GM18909 (cell line): Measurements from ENCODE around the gene RPS14.

Experiments
- ATAC-seq: cut with Tn5 transposase; IDR thresholded peaks from one replicate; pipeline ENCODE4 v1.9.1; 2021; ENCODE audit warnings: mild to moderate bottlenecking; ENCODE audit not compliant: unreplicated experiment, poor library complexity

RPS14 gene

DNA sequence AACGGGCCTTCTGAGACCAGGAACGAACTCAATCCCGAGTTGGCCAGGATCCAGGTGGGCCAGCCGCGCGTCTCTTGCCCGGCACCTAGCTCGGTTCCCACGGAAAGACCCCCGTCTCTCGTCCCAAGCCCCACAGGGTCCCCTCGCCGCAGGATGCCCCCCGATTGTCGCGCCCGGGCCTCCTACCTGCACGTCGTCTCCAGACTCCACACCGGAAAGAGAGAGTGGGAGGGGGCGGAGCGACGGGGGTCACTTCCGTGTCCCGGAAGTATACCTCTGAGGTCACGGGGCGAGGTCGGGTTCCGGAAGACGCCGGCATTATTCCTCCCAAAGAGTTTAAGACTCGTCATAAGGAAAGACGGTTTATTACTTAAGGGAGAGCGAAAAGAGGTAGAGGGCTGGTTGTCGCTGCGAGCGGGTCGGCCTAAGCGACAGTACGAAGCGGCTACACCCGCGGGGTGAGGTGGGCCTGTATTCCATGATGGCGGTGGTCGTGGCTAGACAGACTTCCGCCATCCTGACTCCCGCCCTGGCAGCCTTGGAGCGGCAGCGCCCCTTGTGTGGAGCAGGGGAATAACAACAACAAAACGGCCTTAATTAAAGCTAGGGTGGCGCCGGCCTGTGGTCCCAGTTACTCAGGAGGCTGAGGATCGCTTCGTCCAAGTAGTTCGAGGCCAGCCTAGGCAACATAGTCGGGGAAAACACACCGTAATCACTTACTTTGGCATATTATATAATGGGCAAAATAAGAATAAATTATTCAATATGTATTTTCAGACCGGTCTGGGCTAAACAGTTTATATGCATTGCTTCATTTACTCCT, at the start of gene RPS14:
RPS14 (minus strand) TSS at position 223 of the 823 bp plus-strand sequence. CDS start 2,006 bp downstream, outside the sequence.
- ATAC-seq = peak; percentile 93

DNA sequence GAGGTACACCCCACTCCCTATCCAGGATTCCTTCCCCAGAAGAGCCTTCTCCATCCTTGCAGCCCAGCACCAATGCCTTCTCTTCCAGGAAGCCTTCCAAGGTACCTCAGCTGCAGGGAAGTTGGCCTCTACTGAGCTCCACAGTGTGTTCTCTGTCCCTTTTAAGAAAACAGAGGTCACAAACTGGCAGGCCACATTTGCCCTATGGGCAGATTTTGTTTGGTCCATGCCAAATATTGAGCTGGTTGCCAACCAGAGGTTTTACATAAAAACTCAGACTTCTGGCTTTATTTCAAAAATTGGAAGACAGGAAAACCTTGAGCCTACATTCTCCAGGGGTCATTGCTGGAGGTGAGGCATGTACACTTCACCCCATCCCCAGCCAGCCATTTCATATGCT, 49.4 kb upstream of the RPS14 start:
- ATAC-seq = no peak

DNA sequence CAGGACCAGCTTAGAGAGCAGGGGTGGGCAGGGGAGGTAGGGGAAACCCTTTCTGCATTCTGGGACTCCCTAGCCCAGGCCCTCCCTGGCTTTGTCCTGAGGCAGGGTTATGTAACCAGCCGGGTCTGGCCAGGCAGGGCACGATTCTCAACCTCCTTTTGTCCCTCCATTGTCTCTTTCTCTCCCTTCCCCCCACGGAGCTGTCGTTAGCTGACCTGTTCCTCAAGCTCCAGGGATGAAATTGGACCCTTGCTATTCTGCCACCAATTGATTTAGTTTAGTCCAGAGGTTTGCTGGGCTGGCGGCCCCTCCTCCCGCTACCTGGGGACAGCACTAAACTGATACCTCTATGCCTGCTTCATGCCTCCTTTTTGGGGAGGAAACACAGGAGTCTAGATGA, 49.0 kb upstream of the RPS14 start:
- ATAC-seq = no peak

DNA sequence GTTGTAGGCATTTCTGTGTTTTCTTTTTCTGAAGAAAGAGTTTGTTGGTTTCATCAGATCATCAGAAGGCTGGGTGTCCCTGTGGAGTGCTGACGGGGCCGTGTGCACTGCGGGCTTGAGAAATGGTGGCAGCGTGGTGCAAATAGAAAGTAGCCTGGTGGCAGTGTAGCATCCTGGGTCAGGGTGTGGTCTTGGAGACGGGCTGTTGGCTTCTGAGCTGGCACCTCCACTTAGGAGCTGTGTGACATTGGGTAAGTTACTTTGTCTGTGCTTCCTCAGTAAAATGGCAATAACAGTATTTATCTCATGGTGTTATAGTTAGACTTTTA, 48.4 kb upstream of the RPS14 start:
- no peak for ATAC-seq

DNA sequence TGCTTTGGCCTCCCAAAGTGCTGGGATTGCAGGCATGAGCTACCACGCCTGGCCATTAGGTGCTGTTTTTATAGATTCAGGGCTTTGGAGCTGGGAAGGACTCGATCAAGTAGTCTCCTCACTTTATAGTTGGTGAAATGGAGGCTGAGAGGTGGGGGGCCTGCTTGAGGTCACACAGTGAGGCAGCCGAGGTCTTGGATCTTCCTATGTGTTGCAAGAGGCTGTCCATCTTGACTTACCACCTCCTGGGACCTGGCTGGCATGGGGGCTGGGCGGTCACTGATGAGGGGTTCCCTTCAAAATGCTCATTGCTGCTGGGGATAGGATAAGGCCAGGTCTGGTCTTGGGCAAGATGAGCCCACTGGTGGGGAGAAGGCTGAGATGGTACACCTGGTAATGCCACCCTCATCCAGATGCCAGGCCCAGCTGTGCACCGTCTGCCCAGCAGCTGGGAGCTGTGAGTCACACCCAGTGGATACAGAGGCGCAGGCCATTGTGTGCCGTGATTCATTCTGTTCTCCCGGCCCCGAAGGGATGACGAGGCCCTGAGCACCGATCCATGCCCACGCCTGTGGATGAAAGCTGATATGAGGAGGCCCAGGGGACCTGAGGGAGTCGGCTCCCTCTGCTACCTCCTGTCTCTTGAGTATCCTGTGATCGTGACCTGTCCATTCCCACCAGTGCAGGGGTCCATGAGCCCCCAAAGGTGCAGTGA, 47.9 kb upstream of the RPS14 start:
- ATAC-seq = no peak

DNA sequence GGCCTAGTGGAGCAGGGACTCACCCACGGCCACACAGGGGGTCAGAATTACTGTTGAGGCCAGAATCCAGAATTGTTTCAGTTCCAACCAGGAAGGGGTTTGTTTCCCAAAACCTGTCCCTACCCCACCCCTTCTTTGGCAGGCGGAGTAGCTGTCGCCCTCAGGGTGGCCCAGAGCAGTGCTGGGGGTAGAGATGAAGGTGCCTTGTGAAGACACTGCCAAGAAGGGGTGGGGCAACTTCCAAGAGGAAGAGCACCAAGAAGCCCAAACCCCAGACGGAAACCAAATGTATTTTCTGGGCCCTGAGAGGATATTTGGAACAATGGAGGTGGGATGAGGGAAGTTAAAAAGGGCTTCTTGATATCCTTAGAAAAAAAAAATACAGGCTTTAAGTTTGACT, 47.0 kb upstream of the RPS14 start:
- ATAC-seq = no peak

DNA sequence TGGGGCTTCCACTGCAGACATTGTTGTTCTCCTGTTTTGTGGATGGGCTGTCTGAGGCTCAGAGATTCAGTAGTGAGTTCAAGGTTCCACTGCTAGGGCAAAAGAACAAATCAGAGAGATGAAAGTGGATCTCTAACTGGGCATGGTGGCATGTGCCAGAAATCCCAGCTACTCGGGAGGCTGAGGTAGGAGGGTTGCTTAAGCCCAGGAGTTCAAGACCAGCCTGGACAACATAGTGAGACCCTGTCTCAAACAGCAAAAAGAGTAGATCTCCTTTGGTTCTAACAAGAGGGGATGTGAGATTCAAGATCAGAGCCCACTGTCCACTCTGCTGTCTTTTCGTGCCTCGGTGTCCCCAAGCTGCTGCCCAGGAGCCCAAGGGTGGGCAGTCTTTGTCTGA, 46.6 kb upstream of the RPS14 start:
- ATAC-seq = no peak

DNA sequence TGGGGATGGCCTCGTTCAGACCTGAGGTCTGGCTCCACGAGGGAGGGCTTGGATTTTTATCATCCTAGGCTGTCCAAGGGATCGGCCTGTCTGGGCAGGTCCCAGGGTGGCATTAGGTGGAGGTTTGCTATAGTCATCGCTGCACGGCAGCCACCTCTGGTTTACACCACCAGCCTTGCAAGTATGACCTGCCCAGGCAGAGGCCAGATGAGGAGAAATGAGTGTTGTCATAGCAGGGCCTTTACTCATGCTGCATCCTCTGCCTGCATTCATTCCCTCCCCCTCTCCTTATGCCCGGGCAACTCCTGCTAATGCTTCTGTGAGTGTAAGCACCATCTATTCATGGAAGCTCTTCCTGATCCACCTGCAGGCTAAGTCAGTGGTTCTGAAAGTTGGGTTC, 43.1 kb upstream of the RPS14 start:
- no peak for ATAC-seq

DNA sequence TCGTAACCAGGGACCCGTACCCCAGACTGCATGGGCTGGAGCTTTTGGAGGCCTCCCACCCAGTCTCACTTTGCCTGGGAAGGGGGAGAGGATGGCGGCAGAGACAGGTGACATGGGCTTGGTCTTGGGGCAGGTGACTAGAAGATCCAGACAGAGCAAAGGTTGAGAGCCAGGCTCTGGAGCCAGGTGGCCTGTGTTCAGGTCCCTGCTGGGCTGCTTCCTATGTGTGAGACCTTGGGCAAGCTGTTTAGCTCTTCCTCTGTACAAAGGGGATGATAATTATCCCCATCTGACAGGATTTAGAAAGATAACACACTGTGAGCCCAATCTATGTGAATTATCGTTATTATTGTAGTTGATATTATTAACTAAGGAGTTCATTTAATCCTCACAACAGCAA, 42.3 kb upstream of the RPS14 start:
- ATAC-seq = no peak

DNA sequence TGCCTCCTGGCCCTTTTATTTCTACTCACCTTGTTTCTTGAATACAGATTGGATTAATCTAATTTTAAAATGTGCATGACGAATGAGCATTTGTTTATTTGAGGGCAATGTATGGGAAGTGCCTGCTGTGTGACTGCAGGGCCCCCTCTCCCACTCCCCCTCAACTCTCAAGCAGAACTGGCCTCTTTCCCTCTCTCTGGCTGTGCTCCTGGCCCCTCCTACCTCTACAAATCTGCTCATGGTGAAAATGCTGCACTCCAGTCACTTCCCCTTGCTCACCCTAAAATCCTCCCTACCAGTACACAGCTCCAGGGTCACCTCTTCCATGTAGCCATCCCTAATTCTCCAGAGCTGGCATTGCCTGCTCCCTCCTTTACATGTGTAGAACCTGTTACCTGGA, 41.2 kb upstream of the RPS14 start:
- ATAC-seq = no peak

DNA sequence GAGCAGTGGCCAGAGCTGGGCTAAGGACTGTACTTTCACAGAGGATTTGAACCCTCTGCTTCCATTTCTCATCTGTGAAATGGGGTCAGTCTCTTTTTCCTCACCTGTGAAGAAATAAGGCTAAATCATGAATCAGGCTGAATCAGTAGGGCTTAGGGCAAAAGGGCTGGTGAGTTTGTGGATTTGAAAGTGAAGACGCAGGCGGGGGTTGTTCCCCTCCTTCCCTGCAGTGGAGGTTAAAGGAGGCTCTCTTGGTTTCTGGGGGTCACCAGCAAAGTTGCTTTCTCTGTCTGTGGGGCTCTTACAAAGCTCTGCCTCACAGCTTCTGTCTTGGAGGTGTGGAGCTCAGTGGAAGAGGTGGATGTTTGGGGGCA, 40.7 kb upstream of the RPS14 start:
- ATAC-seq = no peak

DNA sequence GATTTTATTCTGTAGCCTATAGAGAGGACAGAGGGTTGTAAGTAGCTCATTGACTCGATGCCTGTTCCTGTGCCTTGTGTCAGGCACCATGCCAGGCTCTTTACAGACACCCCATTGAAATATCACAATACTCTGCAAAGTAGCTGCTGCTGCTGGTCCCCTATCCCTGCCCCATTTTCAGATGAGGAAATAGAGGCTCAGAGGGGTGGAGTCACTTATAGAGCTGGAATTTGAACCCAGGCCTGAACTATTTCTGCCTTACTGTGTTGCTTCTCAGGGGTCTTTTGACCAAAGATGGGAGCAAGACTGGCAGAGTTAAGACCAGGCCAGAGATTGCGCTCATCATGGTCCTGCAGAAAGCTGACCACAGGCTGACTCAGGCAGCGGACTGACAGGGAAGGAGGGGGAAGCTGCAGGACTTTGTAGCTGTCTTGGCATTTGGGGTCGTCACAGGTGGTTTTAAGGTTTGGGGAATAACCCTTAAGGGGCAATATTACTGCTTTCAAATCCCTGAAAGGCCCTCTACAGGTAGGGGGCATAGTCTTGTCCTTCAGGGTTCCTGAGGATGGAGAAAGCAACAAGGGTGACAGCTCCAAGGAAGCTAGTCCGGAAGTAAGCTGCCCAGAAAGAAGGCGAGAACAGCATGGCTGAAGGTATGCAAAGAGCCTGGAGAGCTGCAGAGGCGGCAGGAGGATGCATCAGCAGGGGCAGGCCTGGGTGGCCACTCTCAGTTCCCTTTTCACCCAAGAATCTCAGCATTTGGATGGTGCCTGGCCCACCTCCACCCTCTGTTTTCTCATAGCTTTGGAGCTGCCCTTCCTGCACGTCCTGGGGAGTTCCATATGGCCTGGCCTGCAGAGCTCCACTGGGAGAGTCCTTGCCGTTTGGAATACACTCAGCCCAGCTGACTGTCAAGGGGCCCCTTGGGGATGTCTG, 40.1 kb upstream of the RPS14 start:
- ATAC-seq = peak; percentile 85

DNA sequence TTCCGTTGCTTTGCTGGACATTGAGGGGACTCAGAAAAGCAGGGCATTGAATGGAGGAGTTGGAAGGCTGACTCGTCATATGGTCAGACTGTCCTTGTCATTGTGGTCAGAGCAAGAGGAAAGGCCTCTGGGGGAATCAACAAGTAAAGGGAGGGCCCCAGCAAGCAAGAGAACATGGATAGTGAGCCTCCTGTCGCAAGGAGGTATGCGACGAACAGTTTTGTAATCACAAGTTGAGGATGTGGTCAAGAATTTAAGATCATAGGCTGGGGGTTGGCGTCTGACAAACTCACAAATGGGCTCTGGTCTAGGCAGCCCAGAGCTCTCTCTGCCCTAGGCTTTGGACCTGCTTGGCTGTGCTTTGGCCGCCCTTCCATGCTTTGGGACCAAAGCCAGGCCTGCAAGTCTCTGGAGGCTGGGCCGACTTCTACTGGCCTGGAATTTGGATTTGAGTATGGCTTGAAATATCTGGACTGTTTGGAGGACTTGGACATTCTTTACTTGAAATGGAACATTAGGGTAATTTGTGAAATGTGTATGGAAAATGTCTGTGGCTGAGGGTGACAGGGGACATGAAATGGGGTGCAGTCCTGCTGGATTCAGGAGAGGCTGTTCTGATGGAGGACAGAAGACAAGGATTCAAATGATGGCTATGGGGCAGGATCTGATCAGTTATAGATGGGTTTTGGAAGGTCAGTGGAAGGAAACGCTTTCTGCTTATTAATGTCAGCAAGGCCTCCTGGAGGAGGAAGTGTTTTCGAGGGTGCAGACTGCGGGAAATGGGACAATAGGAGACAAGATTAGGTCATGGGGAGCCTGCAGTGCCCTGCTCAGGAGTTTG, 39.2 kb upstream of the RPS14 start:
- no peak for ATAC-seq

DNA sequence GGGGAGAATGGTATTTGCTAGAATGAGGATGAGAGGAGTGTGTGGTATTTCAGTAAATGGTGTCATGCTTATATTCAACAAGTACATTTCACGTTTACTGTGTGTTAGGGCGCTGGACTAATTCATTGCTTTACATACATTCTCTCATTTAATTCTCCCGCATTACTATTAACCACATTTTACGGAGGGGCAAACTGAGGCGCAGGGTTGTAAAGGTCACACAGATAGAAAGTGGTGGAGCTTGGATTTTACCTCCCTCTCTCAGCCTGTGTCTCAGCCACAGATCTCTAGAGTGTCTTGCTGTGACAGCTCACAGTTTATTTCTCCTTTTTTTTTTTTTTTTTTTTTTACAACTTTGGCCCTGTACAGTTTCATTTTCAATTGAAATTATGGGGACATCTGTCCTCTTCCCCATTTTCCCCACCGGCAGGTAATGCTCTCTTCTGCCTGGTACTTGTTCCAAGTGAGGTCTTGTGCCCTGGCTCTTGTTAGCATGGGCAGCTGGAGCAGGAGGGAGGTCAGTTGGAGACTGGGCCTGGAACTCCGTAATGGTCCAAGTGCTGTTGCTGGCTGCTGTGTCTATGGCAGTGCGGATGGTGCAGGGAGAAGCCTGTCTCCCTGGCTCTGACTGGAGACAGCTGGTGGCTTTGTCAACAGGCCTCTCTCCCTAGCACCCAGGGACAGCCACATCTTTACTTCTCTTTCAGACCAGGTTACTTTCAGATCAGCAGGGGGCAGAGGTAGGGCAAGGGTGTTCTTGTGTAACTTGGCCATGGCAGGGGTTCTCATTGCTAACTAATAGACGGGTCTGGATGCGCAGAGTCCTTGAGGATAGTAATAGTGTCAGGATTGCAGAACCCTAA, 37.9 kb upstream of the RPS14 start:
- ATAC-seq = peak; percentile 29

DNA sequence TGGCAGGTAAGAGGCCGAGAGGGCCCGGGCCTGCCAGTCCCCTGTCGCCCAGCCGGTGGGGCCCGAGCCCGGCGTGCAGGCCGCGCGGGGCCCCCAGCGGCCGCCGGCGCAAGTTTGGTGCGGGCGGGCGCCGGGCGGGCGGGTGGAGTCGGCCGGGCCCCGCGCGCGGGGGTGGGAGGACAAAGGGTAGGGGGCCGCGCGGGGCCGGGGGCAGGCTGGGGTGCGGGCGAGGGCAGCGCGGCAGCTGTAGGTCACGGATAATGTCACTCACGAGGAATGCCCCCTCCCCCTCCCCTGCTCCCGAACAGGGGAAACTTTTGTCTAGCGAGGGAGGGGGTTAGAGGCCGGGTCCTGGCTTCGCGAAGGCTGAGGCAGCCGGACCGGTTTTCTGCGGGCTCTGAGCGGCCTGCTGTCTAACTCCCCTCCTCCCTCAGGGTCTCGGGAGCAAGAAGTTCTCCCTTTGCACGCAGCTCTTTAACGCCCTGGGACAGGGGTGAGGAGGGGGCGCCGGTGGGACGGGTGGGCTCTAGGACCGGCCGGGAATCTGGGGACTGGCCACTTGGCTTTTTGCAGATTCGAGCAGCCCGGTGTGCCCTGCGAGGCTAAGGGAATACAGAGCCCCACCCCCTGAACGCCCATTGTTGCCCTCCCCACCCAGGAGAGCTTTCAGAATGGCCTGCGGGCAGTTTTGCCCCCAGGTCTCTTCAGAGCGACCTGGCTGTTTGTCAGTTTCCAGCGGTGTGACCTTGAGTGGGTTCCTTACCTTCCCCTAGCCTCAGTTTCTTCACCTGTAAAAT, 37.1 kb upstream of the RPS14 start:
- ATAC-seq = no peak

DNA sequence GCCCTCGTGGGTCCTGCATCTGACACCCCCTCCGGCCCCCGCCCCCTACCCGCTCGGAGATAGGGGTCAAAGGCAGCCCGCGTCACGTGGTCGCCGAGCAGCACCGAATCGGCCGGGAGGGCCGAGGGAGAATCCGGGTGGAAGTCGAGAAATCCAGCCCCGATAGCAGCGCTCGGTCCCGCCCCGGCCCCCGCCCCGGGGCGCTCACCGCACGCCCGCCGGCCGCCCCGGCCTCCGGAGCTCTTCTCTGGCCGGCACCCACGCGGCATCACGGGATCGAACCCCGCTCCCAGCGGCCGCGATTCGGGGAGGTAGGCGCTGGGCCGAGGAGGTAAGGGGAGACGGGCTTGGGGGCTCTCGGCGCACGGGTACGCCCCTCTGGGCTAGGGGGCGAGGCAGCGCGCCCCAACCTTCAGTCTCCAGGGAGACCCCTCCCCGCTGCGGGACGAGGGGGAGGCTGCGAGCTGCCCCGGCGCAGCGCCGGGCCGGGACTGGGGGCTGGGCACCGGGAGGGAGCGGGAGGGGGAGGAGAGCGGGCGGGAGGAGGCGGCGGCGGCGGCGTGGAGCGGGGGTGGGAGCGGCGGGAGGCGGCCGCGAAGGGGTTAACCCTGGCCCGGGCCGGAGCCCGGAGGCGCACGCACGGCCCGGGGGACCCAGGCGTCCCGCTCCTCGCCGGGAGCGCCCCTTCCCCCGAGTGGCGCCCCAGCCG, 36.3 kb upstream of the RPS14 start:
- ATAC-seq = no peak

DNA sequence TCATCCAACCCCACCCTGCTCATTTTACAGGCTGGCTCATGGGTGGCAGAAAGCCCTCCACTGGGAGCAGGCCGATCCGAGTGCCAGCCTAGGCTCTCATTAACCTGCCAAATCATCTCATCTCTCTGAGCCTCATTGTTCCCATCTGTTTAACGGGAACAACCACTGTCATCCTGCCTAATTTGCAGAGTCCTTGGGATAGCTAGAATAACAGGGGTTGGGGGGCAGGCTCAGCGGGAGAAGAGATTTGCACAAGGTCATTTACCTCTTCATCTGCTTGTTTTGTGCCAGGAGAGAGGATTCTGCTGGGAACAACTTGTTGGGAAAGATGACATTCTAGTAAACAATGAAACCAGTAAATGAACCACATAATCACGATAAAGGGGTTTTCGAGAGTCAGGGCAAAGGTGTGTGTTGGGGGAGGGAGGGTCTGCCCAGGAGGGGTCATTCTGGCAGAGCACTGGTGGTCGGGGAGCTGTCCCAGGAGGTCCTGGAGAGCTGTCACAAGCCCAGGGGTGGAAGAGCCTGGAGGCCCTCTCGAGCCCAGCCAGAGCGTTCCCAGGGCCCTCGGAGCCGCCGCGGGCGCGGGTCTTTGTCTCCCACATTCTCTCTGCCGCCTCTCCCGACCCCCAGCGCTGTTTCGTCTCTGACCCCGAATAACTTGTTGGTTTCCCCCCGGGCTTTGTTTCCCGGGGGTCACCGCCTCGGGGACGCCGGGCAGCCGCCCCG, 35.6 kb upstream of the RPS14 start:
- ATAC-seq = no peak
